GM10248 (cell line): ENCODE measurements around the gene PWWP2B.

Experiments
- CTCF ChIA-PET: fragments of 300-600 bp; sonication (Branson Sonifier 250); formaldehyde crosslinking; extraction: SDS; loops from one replicate; lab custom pipeline; 2021; ENCODE audit warnings: antibody characterized with exemption; lab: Yijun Ruan, JAX
- POLR2A ChIA-PET: fragments of 350-650 bp; sonication (Branson Sonifier 250); formaldehyde crosslinking; extraction: SDS; loops from one replicate; lab custom pipeline; 2020; ENCODE audit warnings: antibody characterized with exemption; lab: Yijun Ruan, JAX
- DNase-seq: peaks from one replicate; pipeline ENCODE4 v3.0.0; 2012; ENCODE audit errors: extremely low spot score
- TF ChIP-seq, protein P1 (sequence below): IDR thresholded peaks from 2 replicates; pipeline ENCODE4 v1.5.1; 2012; ENCODE audit warnings: mild to moderate bottlenecking, low read depth; ENCODE audit errors: extremely low read depth, missing control alignments, control extremely low read depth

PWWP2B gene

DNA sequence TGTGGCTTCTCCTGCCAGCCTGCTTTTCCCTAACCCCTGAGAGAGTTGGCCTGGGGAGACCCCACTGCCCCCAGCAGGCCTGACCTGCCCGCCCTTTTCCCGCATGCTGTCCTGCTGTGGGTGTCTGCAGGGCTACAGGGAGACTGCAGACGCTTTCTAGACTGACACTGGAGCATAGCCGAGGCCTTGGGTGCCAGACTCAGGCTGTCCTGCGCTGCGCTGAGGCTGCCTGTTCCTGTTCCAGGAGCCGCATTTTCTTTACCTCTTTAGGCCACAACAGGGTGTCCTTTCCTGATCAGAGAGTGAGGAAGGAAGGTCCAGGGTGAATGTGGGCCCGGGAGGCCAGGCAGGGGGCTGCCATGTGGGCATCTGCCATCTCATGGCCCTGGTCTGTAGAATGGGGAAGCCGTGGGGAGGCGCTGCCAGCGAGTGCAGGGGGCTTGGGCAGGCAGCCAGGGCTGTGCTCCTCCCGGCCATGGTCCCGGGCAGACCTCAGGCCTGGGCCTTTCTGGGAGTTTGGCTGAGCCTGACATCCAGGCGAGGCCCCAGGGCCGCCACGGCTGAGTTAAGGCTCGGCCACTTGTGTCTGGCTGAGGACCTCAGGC is 3.6 kb downstream of the PWWP2B start:
- TF ChIP-seq, protein P1, sequence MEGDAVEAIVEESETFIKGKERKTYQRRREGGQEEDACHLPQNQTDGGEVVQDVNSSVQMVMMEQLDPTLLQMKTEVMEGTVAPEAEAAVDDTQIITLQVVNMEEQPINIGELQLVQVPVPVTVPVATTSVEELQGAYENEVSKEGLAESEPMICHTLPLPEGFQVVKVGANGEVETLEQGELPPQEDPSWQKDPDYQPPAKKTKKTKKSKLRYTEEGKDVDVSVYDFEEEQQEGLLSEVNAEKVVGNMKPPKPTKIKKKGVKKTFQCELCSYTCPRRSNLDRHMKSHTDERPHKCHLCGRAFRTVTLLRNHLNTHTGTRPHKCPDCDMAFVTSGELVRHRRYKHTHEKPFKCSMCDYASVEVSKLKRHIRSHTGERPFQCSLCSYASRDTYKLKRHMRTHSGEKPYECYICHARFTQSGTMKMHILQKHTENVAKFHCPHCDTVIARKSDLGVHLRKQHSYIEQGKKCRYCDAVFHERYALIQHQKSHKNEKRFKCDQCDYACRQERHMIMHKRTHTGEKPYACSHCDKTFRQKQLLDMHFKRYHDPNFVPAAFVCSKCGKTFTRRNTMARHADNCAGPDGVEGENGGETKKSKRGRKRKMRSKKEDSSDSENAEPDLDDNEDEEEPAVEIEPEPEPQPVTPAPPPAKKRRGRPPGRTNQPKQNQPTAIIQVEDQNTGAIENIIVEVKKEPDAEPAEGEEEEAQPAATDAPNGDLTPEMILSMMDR: no peak
- POLR2A ChIA-PET: no interaction called here
- DNase-seq: no peak
- CTCF ChIA-PET: no interaction called here

DNA sequence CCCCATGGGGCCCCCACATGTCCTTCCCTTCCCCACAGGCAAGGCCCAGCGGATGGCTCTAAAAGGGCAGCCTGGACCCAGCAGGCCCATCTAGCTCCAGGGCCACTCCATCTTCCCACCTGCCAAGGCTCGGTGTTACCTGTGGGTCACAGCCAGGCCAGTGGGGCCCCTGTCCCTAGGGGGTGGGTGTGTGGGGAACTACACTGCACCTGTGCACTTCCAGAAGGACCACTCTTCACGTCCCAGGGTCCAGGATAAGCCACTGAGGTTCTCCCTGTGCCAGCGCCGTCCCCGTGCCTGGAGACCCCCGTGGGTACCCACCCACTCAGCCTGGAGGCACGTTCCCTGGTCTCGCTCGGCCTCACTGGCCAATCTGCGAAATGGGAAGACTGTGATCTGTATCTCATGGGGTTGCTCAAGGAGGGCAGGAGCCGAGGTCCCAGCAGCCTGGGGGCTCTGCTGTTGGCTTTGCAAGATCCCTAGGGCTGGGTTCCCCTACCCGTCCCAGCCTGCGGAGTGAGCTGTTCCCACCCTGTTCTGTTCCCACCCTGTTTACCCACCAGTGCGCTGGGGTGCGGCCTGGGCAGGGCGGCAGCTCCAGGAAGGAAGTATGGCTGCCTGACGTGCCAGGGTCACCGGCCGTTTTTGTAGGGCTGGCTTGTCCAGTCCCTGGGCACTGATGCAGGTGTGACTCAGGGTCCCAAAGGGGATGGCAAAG is 4.6 kb downstream of the PWWP2B start:
- DNase-seq: no peak
- TF ChIP-seq, protein P1: no peak
- POLR2A ChIA-PET: no interaction called here
- CTCF ChIA-PET: no interaction called here

DNA sequence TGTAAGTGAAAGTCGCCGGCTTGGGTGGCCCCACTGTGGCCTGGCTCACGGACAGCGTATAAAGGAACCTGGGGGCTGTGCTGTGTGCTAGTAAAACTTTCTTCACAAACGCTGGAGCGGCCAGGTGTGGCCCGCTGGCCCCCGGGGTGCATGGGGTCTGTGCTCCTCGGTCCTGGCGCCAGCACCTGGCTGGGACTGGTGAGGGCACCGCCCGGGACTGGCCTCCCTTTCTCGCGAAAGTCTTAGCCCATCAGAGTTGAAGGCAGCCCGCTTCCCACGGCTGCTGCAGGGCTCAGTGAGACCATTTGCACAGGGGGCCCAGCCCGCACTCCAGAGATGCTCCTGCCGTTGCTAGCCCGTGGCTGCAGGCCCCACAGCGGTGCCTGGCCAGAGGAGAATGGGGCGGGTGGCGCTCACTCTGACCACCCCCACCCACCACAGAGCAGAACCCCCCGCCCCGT is 5.8 kb downstream of the PWWP2B start:
- no peak for DNase-seq
- CTCF ChIA-PET: no interaction called here
- TF ChIP-seq, protein P1: no peak
- POLR2A ChIA-PET: no interaction called here

DNA sequence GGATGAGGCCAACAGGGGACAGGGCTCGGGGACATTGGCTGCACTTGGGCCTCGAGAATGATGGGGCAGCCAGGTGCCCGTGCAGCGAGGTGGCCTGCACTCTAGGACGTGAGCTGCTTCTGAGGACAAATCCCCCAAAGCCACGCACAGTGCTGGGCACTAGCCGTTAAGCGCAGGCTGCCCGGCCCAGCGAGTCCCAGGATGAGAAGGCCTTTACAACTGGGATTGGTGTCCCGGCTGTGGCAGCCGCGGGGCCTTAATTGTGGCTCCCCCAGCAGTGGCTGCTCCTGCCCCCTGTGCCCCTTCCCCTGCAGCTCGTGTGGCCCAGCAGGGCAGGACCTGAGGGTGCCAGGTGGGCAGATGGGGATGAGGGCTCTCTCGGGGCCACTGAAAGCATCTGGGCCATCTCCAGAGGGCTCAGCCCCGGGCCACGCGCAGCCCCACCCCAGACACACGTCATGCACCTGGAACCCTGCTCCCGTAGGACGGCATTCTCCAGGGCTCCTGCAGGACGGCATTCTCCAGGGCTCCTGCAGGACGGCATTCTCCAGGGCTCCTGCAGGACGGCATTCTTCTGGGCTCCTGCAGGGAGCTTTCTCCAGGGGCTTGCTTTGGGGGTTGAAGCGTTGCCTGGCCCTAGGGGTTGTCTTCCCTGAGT is 6.6 kb downstream of the PWWP2B start:
- TF ChIP-seq, protein P1: no peak
- CTCF ChIA-PET: no interaction called here
- POLR2A ChIA-PET: no interaction called here
- DNase-seq: no peak

DNA sequence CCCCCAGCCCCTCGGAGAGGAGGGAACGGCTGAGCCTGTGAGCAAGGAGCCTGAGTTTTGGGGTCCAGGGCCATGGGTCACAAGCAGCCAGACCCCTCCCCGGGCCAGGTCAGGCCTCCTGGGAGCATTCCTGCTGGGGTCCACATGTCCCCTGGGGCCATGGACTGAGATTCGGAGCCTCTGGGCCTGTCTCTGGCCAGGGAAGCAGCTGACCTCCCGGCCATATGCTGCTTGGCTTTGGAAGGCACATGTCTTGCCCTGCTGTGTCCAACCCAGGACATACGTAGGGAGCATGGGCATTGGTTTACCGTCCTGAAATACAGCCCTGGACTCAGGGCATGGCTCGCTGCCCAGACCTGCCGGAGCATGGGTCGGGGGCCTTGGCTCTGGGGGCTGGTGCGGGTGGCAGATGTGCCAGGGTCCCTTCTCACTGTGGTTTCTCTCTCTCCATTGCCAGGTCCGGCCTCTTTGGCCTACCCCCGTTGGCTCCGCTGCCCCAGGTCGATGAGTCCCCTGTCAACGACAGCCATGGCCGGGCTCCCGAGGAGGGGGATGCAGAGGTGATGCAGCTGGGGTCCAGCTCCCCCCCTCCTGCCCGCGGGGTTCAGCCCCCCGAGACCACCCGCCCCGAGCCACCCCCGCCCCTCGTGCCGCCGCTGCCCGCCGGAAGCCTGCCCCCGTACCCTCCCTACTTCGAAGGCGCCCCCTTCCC is 7.3 kb downstream of the PWWP2B start:
- TF ChIP-seq, protein P1: no peak
- ChIA-PET CTCF (no interaction called here), POLR2A (no interaction called here)
- DNase-seq: no peak

DNA sequence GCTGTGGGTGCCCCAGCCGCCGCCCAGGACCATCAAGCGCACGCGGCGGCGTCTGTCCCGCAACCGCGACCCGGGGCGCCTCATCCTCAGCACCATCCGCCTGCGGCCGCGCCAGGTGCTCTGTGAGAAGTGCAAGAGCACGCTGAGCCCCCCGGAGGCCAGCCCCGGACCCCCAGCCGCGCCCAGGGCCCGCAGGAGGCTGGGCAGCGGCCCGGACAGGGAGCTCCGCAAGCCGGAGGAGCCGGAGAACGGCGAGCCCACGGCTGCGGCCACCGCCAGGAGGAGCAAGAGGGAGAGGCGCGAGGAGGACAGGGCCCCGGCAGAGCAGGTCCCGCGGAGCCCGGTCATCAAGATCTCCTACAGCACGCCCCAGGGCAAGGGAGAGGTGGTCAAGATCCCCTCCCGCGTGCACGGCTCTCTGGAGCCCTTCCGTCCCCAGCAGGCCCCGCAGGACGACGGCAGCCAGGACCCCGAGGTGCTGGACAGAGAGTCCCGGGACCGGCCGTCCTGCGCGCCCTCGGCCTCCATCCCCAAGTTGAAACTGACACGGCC is 8.0 kb downstream of the PWWP2B start:
- ChIA-PET CTCF (no interaction called here), POLR2A (no interaction called here)
- TF ChIP-seq, protein P1: no peak
- DNase-seq: no peak
